Natural killer cell (primary cell): ENCODE measurements around the gene SCG3. TPM values are rescaled to one million over a fixed set of nuclear protein-coding genes. Genes with fewer than 3 reads are reported as not detected.

Source experiments
- ATAC-seq, 3 donors: fragments of 150-1000 bp in 2 of 3; fragments of 200-7000 bp in 1 of 3; cut with Tn5 transposase; 1 replicate in 1 of 3; 2 replicates in 2 of 3; pipeline ENCODE4 v1.10.0; 2021; ENCODE audit warnings: mild to moderate bottlenecking in 2 of 3, moderate library complexity in 2 of 3
- DNase-seq, 2 donors: peaks; one replicate each; pipeline versions ENCODE4 v3.0.0 to v3.0.0-alpha.2; 2013 to 2021; ENCODE audit warnings: mixed read lengths in 1 of 2
- H3K27ac ChIP-seq: one replicate; pipeline ENCODE4 v1.5.1; 2013; ENCODE audit warnings: mild to moderate bottlenecking, low read length
- H3K27me3 ChIP-seq: one replicate; pipeline ENCODE4 v1.6.1; 2013; ENCODE audit warnings: low read length; ENCODE audit not compliant: control insufficient read depth, insufficient read depth
- H3K36me3 ChIP-seq: one replicate; pipeline ENCODE4 v1.6.1; 2013; ENCODE audit warnings: low read length; ENCODE audit not compliant: control insufficient read depth, insufficient read depth
- H3K4me1 ChIP-seq: one replicate; pipeline ENCODE4 v1.6.1; 2013; ENCODE audit warnings: low read length; ENCODE audit not compliant: control insufficient read depth, insufficient read depth
- H3K4me3 ChIP-seq: one replicate; pipeline ENCODE4 v1.5.1; 2013; ENCODE audit warnings: low read length
- H3K9me3 ChIP-seq: one replicate; pipeline ENCODE4 v1.6.1; 2013; ENCODE audit warnings: low read length; ENCODE audit not compliant: control insufficient read depth, insufficient read depth
- H3K27ac Mint-ChIP-seq, 2 donors: one replicate each; pipeline ENCODE4 v1.8.0; 2022; ENCODE audit warnings: mild to moderate bottlenecking in 2 of 2, mixed read lengths in 2 of 2, moderate library complexity in 1 of 2
- H3K27me3 Mint-ChIP-seq, 2 donors: one replicate each; pipeline ENCODE4 v1.8.0; 2022; ENCODE audit warnings: low read depth in 2 of 2, mixed read lengths in 2 of 2
- H3K36me3 Mint-ChIP-seq: one replicate; pipeline ENCODE4 v1.8.0; 2022; ENCODE audit warnings: mixed read lengths
- H3K4me1 Mint-ChIP-seq, 2 donors: one replicate each; pipeline ENCODE4 v1.8.0; 2022; ENCODE audit warnings: mixed read lengths in 2 of 2
- H3K4me3 Mint-ChIP-seq: one replicate; pipeline ENCODE4 v1.8.0; 2022; ENCODE audit warnings: mild to moderate bottlenecking, moderate library complexity, mixed read lengths
- H3K9me3 Mint-ChIP-seq, 2 donors: one replicate each; pipeline ENCODE4 v1.8.0; 2022; ENCODE audit warnings: mixed read lengths in 2 of 2
- WGBS: methylation state at CpG from one replicate; pipeline ENCODE4 v1.1.7; 2013; ENCODE audit warnings: missing lambda C conversion rate; ENCODE audit not compliant: insufficient coverage; 5-methylcytosine and 5-hydroxymethylcytosine counted together
- intact Hi-C: fragments of 100-400 bp; cut with micrococcal nuclease; formaldehyde crosslinking; loops from one replicate; pipeline ENCODE4 v1.14.2; 2022
- total RNA-seq, 4 donors: library from RNA; stranded (reverse); fragments of 120-200 nt in 1 of 4; gene quantifications; one replicate each; pipeline versions ENCODE4 v1.2.3 to v1.2.4, GENCODE V29; 2013 to 2022
- TF ChIP-seq, protein P1 (sequence below): fragments of 200-600 bp; IDR thresholded peaks from one replicate; pipeline ENCODE4 v1.8.0; 2022; ENCODE audit warnings: antibody characterized with exemption

The SCG3 gene
- total RNA-seq, 3 donors from 2014 or later (not counting 1 experiment from before 2014, with no cell fraction given), result not detected

DNA sequence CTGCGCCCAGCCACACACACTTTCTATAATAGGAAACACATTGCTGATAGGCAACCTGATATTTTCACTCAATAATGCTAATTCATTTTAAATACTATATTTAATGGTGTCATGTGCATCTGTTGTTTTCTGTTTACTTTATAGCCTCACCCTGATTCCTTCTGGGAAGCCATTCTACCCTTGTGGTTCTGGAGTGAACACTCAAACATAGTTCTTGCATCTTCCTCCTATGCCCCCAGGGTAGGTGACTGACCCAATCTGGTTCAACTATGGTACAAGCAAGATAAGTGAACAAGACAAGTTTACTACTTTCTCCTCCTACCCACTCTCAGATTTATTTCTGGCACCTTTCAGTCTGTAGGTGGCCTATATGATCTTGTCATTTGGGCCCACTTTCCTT, 4.3 kb upstream of the SCG3 start:
- TF ChIP-seq, protein P1, sequence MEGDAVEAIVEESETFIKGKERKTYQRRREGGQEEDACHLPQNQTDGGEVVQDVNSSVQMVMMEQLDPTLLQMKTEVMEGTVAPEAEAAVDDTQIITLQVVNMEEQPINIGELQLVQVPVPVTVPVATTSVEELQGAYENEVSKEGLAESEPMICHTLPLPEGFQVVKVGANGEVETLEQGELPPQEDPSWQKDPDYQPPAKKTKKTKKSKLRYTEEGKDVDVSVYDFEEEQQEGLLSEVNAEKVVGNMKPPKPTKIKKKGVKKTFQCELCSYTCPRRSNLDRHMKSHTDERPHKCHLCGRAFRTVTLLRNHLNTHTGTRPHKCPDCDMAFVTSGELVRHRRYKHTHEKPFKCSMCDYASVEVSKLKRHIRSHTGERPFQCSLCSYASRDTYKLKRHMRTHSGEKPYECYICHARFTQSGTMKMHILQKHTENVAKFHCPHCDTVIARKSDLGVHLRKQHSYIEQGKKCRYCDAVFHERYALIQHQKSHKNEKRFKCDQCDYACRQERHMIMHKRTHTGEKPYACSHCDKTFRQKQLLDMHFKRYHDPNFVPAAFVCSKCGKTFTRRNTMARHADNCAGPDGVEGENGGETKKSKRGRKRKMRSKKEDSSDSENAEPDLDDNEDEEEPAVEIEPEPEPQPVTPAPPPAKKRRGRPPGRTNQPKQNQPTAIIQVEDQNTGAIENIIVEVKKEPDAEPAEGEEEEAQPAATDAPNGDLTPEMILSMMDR, result no peak
- WGBS, result 100% methylated on average over 1 of the region's 1 CpG
- Histone ChIP-seq H3K36me3 (no peaks in the 10 kb centered on the region), H3K27me3 (peaks cover 4% of the 10 kb centered on the region), H3K4me1 (peaks cover 6% of the 10 kb centered on the region), H3K9me3 (no peaks in the 10 kb centered on the region), H3K27ac (no peak overlapping the region), H3K4me3 (no peak overlapping the region)
- no peak overlapping the region for H3K4me3 Mint-ChIP-seq
- DNase-seq, result no peak
- H3K9me3 Mint-ChIP-seq, result no peaks in the 10 kb centered on the region
- H3K27ac Mint-ChIP-seq, result no peak overlapping the region
- peaks cover 25 to 50% of the 10 kb centered on the region in 2 donors for H3K27me3 Mint-ChIP-seq
- H3K36me3 Mint-ChIP-seq, result no peaks in the 10 kb centered on the region
- intact Hi-C loops, result no loop called here
- peaks cover 0 to 8% of the 10 kb centered on the region in 2 donors for H3K4me1 Mint-ChIP-seq
- no peak for ATAC-seq

DNA sequence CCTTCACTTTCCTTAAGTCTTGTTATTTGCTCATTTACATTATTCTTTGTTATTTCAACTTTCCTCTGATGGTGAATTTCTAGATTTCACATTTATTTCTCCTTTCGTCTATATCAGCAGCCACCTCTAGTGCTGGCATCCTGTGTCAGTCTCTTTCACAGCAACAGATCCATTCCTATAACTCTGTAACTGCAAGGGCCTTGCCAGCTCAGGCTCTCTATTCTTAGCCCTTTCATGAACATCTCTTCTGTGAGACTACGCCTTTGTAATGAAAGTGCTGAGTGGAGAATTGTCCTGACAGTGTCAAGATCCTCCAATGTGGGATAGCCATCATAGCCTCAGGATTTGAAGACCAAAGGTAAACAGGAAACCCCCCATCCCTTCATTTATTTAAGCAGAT, 3.9 kb upstream of the SCG3 start:
- H3K4me3 ChIP-seq, result no peak overlapping the region
- WGBS, result 94% methylated on average over 1 of the region's 2 CpGs
- Mint-ChIP-seq H3K4me3 (no peak overlapping the region), H3K36me3 (no peaks in the 10 kb centered on the region), H3K4me1 (peaks cover 0 to 8% of the 10 kb centered on the region in 2 donors), H3K27me3 (peaks cover 25 to 51% of the 10 kb centered on the region in 2 donors), H3K27ac (no peak overlapping the region), H3K9me3 (no peaks in the 10 kb centered on the region)
- H3K9me3 ChIP-seq, result no peaks in the 10 kb centered on the region
- peaks cover 6% of the 10 kb centered on the region for H3K4me1 ChIP-seq
- no peak overlapping the region for H3K27ac ChIP-seq
- H3K27me3 ChIP-seq, result peaks cover 4% of the 10 kb centered on the region
- TF ChIP-seq, protein P1, result no peak
- intact Hi-C loops, result no loop called here
- ATAC-seq (no peak), DNase-seq (no peak)
- H3K36me3 ChIP-seq, result no peaks in the 10 kb centered on the region

DNA sequence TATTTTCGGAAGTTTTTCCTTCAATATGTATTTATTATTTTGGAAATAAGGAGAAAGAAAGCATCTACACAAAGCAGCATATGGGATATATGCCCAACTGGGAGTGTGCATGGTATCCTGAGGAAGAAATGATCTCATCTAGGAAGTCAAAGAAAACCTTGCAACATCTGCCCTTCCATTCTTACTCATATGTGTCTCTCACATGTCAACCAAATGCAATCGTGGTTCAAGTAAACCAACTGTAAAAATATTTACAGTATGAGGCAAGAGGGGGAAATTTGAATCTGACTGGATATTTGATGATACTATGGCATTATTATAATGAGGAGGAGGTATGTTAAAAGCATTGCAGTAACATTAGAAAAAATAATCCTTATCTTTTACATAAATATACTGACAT, 3.2 kb upstream of the SCG3 start:
- no peaks in the 10 kb centered on the region for H3K36me3 Mint-ChIP-seq
- no peak overlapping the region for H3K4me3 ChIP-seq
- no peak for DNase-seq
- H3K27me3 Mint-ChIP-seq, result peaks cover 25 to 51% of the 10 kb centered on the region in 2 donors
- TF ChIP-seq, protein P1, result no peak
- WGBS, result no CpG with 5 or more reads among the region's 2 CpGs
- H3K36me3 ChIP-seq, result no peaks in the 10 kb centered on the region
- no peak overlapping the region for H3K4me3 Mint-ChIP-seq
- H3K4me1 Mint-ChIP-seq, result peaks cover 0 to 8% of the 10 kb centered on the region in 2 donors
- H3K27me3 ChIP-seq, result peaks cover 6% of the 10 kb centered on the region
- peaks cover 6% of the 10 kb centered on the region for H3K4me1 ChIP-seq
- H3K9me3 Mint-ChIP-seq, result no peaks in the 10 kb centered on the region
- intact Hi-C loops, result no loop called here
- H3K27ac Mint-ChIP-seq, result no peak overlapping the region
- no peaks in the 10 kb centered on the region for H3K9me3 ChIP-seq
- no peak for ATAC-seq
- no peak overlapping the region for H3K27ac ChIP-seq

DNA sequence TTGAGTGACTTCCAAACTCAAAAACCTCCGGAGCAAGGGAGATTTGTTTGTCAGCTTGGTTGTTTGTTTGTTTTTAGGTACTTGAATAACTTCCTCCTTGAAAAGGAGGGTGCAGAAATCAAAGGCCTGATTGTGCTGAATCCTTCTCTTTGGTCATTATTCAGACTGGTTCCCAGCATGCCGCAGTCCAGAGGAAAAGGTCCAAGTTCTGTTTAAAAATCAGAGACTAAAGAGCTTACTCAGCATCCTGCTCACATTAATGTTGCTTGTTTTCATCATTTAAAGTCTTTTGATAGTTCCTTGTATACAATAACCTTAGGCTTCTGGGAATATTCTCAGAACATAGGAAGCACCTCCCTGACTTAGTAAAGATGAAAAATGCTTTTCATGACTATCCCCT, 982 bp upstream of the SCG3 start:
- no peak for ATAC-seq
- peaks cover 6% of the 10 kb centered on the region for H3K4me1 ChIP-seq
- 48% methylated on average over 2 of the region's 2 CpGs for WGBS
- no peak overlapping the region for H3K27ac ChIP-seq
- H3K27me3 ChIP-seq, result peaks cover 11% of the 10 kb centered on the region
- Mint-ChIP-seq H3K27me3 (peaks cover 31 to 60% of the 10 kb centered on the region in 2 donors), H3K36me3 (no peaks in the 10 kb centered on the region), H3K4me1 (peaks cover 0 to 8% of the 10 kb centered on the region in 2 donors), H3K27ac (no peak overlapping the region), H3K9me3 (no peaks in the 10 kb centered on the region), H3K4me3 (no peak overlapping the region)
- no peaks in the 10 kb centered on the region for H3K36me3 ChIP-seq
- TF ChIP-seq, protein P1, result no peak
- DNase-seq, result no peak
- H3K9me3 ChIP-seq, result no peaks in the 10 kb centered on the region
- intact Hi-C loops, result no loop called here
- H3K4me3 ChIP-seq, result no peak overlapping the region
